GM03348 (cell line): ENCODE data around the gene SNRPN.
"Not testable (repeated sequence)": the region's sequence is repeated elsewhere in the genome, so short reads cannot be mapped to it uniquely, and the experiment has no call there.

Experiments
- DNase-seq: peaks from one replicate; pipeline ENCODE4 v3.0.0; 2012; ENCODE audit warnings: low spot score

SNRPN gene

DNA sequence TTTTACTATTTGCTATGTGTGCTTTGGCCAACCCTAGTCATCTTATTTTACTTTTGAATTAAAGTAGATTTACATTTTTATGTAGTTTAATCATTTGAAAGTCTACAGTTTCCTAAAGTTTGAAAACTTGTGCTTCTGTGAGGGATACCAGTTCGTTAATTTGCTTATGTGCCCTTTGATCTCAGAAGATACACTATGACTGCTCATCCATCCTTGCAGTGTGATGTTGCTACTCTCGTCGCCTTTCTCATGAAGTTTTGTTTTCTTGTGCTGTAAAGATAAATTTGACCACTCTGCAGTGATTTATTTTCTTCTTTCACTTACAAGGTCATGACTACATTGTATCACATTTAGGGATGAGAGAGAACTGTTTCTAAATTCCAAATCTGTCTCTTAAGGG is 16.3 kb downstream of the SNRPN start:
- no peak for DNase-seq

DNA sequence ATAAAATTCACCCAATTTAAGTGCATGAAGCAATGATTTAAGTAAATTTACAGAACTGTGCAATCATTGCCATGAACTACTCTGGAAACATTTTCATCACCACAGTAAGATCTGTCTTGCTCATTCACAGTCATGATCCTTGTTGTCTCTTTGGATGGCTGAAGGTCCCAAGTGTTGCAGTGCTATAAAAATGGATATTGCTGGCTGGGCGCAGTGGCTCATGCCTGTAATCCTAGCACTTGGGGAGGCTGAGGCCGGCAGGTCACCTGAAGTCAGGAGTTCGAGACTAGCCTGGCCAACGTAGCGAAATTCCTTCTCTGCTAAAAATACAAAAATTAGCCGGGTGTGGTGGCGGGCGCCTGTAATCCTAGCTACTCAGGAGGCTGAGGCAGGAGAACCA is 17.0 kb downstream of the SNRPN start:
- no peak for DNase-seq

DNA sequence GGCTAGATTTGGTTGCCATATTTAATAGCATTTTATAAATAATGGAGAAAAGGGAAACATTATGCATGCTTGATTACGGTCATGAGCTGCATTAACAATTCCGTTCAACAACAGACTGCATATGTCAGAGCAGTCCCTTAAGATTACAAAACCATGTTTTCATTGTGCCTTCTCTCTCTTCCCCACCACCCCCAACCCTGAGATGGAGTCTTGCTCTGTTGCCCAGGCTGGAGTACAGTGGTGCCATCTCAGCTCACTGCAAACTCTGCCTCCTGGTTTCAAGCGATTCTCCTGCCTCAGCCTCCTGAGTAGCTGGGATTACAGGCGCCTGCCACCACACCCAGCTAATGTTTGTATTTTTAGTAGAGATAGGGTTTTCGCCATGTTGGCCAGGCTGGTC is 17.9 kb downstream of the SNRPN start:
- DNase-seq, result not testable (repeated sequence)

DNA sequence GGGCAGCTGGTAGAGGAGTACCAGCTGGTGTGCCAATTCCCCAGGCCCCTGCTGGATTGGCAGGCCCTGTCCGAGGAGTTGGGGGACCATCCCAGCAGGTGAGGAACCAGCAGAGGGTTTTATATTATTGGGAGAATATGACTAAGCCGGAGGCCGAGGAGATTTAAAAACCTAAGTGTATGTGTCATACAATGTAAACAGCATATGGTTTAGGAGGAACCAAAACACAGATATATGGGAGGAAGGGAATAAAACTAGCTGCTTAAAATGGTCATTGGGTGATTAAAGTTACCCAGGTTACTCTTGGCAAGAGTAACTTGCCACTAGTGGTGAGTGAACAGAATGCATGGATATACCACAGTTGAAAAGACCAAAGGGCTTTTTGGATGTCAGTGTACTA is 22.1 kb downstream of the SNRPN start:
- no peak for DNase-seq

DNA sequence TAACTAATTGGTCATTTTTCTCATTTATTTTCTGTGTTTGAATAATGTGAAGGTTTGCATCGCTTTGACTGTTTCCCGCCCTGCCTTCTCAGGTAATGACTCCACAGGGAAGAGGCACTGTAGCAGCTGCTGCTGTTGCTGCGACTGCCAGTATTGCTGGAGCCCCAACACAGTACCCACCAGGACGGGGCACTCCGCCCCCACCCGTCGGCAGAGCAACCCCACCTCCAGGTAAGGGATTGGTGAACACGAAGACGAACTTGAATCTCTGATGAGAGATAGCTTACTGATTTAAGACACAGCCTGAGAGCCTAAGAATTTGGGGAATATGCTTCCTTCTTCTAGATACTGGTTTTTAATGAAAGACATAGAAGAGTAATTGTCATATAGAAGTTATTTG is 22.9 kb downstream of the SNRPN start:
- no peak for DNase-seq

DNA sequence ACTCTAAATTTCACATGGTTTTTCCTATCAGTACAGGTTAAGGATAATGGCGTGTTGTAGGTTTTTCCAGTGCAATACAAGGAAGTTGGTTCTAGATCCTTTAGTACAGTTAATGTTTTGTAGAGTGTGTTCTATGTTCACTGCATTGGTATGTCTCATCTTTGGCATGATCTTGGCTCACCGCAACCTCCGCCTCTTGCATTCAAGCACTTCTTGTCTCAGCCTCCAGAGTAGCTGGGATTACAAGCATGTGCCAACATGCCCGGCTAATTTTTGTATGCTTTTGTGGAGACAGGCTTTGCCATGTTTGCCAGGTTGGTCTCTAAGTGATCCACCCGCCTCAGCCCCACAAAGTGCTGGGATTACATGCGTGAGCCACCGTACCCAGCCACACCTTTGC is 30.4 kb downstream of the SNRPN start:
- DNase-seq, result no peak

DNA sequence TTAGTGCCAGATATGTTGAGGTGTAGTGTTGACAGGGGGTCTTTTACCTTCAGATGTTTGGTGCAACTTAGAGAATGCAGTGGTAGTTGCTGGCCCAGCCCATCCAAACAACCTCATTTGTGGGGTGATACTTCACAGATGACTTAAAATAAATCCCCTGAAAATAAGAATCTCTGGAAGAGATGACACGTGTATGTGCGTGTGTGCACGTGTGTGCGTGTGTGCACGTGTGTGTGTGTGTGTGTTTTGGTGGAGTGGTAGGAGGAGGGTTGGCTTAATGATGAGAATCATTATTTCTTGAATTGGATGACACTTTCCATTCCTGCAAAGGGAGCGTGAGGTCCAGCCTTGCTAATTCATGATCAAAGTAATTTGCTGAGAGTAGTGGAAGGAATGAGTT is 31.9 kb downstream of the SNRPN start:
- no peak for DNase-seq

DNA sequence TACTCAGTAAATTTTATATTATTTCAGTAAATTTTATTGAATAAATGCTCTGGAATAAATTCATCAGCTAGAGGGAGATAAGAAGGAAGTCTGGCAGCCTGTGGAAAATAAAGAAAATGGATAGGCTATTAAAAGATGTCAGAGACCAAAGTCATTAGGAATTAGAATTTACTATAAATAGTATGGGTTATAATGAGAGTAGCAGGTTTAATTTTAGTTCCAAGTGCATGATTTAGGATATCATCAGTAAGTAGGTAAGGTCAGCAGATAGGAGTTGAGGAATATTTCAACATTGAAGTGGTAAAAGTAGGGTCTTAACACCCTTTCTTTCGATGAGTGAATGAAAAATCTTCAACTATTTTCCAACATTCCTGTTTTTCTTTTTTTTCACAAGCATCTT is 64.6 kb downstream of the SNRPN start:
- no peak for DNase-seq

DNA sequence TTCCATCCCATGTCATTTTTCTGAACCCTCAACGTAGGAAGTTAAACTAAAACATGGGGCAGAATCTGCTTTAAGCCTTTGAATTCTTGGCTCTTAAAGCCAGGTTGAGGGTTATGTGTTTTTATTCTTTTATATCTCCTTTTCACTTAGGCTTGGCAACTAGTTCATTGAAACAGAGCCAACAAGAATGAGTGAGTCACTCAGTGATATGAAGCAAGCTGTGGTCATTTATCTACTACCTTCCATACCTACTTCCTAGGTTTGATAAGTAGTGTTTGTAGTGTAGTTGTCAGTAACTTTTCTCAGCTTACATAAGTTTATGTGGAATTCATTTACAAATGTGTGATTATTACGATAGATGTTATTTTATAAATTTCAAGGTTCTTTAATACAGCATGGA is 67.4 kb downstream of the SNRPN start:
- no peak for DNase-seq
